ENCODE data around the gene LNPK. TPM values are rescaled to one million over a fixed set of nuclear protein-coding genes. Genes with fewer than 3 reads are reported as not detected.

The LNPK gene
- total RNA-seq, 1 experiment from 2014 or later: 31.1 TPM

DNA sequence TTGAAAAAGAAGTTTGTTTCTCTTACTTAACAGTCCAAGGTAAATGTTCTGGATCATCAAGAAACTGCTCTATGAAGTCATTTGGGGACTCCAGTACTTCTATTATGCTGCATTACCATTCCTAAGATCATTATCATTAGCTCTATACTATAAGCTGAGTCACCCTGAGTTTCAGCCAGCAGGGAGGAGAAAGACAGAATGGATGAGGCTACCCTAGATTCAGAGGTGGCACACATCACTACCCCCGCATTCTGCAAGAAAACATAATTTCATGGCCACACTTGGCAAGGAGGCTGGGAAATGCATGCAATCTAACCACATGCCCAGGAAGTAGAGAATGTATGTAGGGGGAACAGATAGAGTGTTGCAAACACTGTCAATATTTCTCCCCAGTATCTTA is 16.6 kb upstream of the LNPK start:
- intact Hi-C loops (cut with micrococcal nuclease; ENCODE audit: unreplicated experiment): no loop called here
- DNase-seq: no peak
- H3K27me3 Mint-ChIP-seq (ENCODE audit: unreplicated experiment): no peaks in the 10 kb centered on the region
- BruUV-seq (replicated peaks): no TSS peak
- TF ChIP-seq, protein P1, sequence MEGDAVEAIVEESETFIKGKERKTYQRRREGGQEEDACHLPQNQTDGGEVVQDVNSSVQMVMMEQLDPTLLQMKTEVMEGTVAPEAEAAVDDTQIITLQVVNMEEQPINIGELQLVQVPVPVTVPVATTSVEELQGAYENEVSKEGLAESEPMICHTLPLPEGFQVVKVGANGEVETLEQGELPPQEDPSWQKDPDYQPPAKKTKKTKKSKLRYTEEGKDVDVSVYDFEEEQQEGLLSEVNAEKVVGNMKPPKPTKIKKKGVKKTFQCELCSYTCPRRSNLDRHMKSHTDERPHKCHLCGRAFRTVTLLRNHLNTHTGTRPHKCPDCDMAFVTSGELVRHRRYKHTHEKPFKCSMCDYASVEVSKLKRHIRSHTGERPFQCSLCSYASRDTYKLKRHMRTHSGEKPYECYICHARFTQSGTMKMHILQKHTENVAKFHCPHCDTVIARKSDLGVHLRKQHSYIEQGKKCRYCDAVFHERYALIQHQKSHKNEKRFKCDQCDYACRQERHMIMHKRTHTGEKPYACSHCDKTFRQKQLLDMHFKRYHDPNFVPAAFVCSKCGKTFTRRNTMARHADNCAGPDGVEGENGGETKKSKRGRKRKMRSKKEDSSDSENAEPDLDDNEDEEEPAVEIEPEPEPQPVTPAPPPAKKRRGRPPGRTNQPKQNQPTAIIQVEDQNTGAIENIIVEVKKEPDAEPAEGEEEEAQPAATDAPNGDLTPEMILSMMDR (IDR thresholded peaks at IDR 0.05; ENCODE audit: unreplicated experiment): no peak
- H3K4me1 Mint-ChIP-seq (ENCODE audit: low read depth, unreplicated experiment): peaks cover 15% of the 10 kb centered on the region
- CTCF ChIA-PET: no interaction called here
- no peaks in the 10 kb centered on the region for H3K9me3 Mint-ChIP-seq (ENCODE audit: low read depth, unreplicated experiment)
- no peak overlapping the region for H3K4me3 Mint-ChIP-seq (ENCODE audit: low read depth, unreplicated experiment)
- no peaks in the 10 kb centered on the region for H3K36me3 Mint-ChIP-seq (ENCODE audit: insufficient read depth, unreplicated experiment)
- H3K27ac Mint-ChIP-seq (ENCODE audit: unreplicated experiment): no peak overlapping the region

DNA sequence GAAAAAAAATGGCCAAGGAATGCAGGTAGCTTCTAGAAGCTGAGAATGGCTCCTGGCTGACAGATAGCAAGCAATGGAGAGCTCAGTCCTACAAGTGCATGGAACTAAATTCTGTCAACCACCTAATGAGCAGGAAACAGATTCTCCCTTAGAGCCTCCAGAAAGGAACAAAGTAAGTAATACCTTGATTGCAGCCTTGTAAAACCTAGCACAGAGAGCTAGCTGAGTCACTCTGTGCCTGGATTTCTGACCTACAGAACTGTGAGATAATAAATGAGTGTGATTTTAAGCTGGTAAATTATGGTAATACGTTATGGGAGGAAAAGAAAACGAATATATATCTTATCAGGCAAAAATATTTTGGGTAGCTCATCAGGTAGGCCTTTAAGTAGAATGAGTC is 7.4 kb upstream of the LNPK start:
- Mint-ChIP-seq H3K4me1 (ENCODE audit: low read depth, unreplicated experiment) (no peaks in the 10 kb centered on the region), H3K36me3 (ENCODE audit: insufficient read depth, unreplicated experiment) (no peaks in the 10 kb centered on the region), H3K27me3 (ENCODE audit: unreplicated experiment) (no peaks in the 10 kb centered on the region), H3K27ac (ENCODE audit: unreplicated experiment) (no peak overlapping the region), H3K4me3 (ENCODE audit: low read depth, unreplicated experiment) (no peak overlapping the region), H3K9me3 (ENCODE audit: low read depth, unreplicated experiment) (no peaks in the 10 kb centered on the region)
- TF ChIP-seq, protein P1 (IDR thresholded peaks at IDR 0.05; ENCODE audit: unreplicated experiment): no peak
- intact Hi-C loops (cut with micrococcal nuclease; ENCODE audit: unreplicated experiment): no loop called here
- CTCF ChIA-PET: interaction anchor here (0.5 kb wide), 1 partner anchor 656 kb away, joined by 7 read pairs; no protein-coding TSS in a partner anchor
- BruUV-seq (replicated peaks): no TSS peak
- DNase-seq: no peak

DNA sequence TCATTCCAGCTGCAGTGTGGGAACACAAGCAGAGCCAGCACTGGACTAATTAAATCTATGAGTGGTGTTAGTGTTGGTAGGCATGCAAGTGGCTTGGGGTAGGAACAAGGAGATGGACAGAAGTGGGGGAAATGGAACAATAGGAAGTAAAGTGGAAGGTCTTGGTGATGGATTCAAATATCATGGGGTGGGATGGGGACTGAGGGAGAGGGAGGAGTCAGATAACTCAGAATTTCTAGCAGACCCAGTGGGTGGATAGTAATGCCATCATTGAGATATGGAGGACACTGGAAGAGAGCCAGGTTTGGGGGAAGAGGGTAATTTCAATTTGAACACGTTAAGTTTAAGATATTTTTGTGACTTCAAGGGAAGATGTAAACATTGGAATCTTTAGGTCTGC is 2.9 kb upstream of the LNPK start:
- no peak for DNase-seq
- no peak overlapping the region for H3K4me3 Mint-ChIP-seq (ENCODE audit: low read depth, unreplicated experiment)
- CTCF ChIA-PET: no interaction called here
- intact Hi-C loops (cut with micrococcal nuclease; ENCODE audit: unreplicated experiment): loop anchor here (5.0 kb wide), 2 partner anchors 38 to 92 kb away; partner anchors contain the start of gene HOXD12
- H3K36me3 Mint-ChIP-seq (ENCODE audit: insufficient read depth, unreplicated experiment): peaks cover 19% of the 10 kb centered on the region
- BruUV-seq (replicated peaks): no TSS peak
- no peak overlapping the region for H3K27ac Mint-ChIP-seq (ENCODE audit: unreplicated experiment)
- H3K9me3 Mint-ChIP-seq (ENCODE audit: low read depth, unreplicated experiment): no peaks in the 10 kb centered on the region
- H3K27me3 Mint-ChIP-seq (ENCODE audit: unreplicated experiment): no peaks in the 10 kb centered on the region
- H3K4me1 Mint-ChIP-seq (ENCODE audit: low read depth, unreplicated experiment): peaks cover 20% of the 10 kb centered on the region
- TF ChIP-seq, protein P1 (IDR thresholded peaks at IDR 0.05; ENCODE audit: unreplicated experiment): no peak

DNA sequence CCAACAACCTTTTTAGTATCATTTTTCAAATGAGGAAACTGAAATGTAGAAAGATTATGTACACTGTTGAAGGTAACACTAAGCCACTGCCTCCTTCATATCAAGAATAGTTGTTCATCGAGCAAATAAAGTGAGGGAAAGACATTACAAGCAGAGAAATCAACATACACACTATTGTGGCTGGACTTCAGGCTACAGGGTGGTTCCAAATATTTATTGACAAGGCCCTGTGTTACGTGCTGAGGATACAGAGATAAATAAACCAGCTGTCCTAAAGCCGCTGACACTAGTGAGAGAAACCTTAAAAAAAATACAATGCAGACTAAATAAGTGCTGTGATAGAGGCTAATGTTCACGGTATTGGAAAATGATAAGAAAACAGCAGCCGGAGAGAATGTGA is 1.9 kb upstream of the LNPK start:
- H3K27ac Mint-ChIP-seq (ENCODE audit: unreplicated experiment): no peak overlapping the region
- H3K9me3 Mint-ChIP-seq (ENCODE audit: low read depth, unreplicated experiment): no peaks in the 10 kb centered on the region
- BruUV-seq (replicated peaks): no TSS peak
- H3K4me1 Mint-ChIP-seq (ENCODE audit: low read depth, unreplicated experiment): peaks cover 28% of the 10 kb centered on the region
- H3K27me3 Mint-ChIP-seq (ENCODE audit: unreplicated experiment): no peaks in the 10 kb centered on the region
- H3K4me3 Mint-ChIP-seq (ENCODE audit: low read depth, unreplicated experiment): no peak overlapping the region
- TF ChIP-seq, protein P1 (IDR thresholded peaks at IDR 0.05; ENCODE audit: unreplicated experiment): no peak
- DNase-seq: no peak
- CTCF ChIA-PET: no interaction called here
- peaks cover 19% of the 10 kb centered on the region for H3K36me3 Mint-ChIP-seq (ENCODE audit: insufficient read depth, unreplicated experiment)
- intact Hi-C loops (cut with micrococcal nuclease; ENCODE audit: unreplicated experiment): loop anchor here (5.0 kb wide), 2 partner anchors 37 to 93 kb away; partner anchors contain the start of gene HOXD12
